Endothelial cell of umbilical vein (primary cell): ENCODE data around the gene PTGER4. TPM values are rescaled to one million over a fixed set of nuclear protein-coding genes. Genes with fewer than 3 reads are reported as not detected.

Experiments used
- BruUV-seq: library from RNA; stranded (reverse); fragments of 400-500 nt; replicated peaks from 2 replicates; lab custom pipeline; 2021; lab: Mats Ljungman, UMichigan
- CTCF ChIA-PET: fragments of 300-600, 350-600 bp; sonication (Branson Sonifier 250); formaldehyde crosslinking; loops from one replicate; lab custom pipeline; 2021; ENCODE audit warnings: antibody characterized with exemption, inconsistent platforms; lab: Charles Lee
- POLR2A ChIA-PET: fragments of 300-600, 350-600 bp; sonication (Branson Sonifier 250); formaldehyde crosslinking; loops from one replicate; lab custom pipeline; 2021; ENCODE audit warnings: antibody characterized with exemption, inconsistent platforms; lab: Charles Lee
- DNase-seq: peaks from one replicate; pipeline ENCODE4 v3.0.0-alpha.2; 2011; ENCODE audit warnings: low read depth, low spot score
- FAIRE-seq: peaks from 2 replicates; lab custom pipeline; 2011; peaks lifted over from hg19 to GRCh38; lab: Jason Lieb, UNC
- H2AFZ ChIP-seq: 2 replicates; pipeline ENCODE4 v1.6.0; 2012; ENCODE audit warnings: low read depth, low read length, control low read depth, inconsistent platforms
- H3K27ac ChIP-seq: 2 replicates; pipeline ENCODE4 v1.5.1; 2011; ENCODE audit warnings: low read depth, mild to moderate bottlenecking, control low read depth, low read length, moderate library complexity; ENCODE audit not compliant: insufficient read depth
- H3K27me3 ChIP-seq, 2 experiments: 2 replicates each; pipeline versions ENCODE4 v1.6.0 to v1.6.1; 2011; ENCODE audit warnings: low read length in 2 of 2, mixed read lengths in 1 of 2; ENCODE audit not compliant: control insufficient read depth in 2 of 2, insufficient read depth in 2 of 2
- H3K36me3 ChIP-seq, 2 experiments: 2 replicates in 1 of 2; 3 replicates in 1 of 2; pipeline ENCODE4 v1.5.1; 2011; ENCODE audit warnings: low read length in 2 of 2, mild to moderate bottlenecking in 1 of 2, moderate library complexity in 1 of 2; ENCODE audit not compliant: control insufficient read depth in 2 of 2, insufficient read depth in 2 of 2; ENCODE audit errors: extremely low read depth in 1 of 2
- H3K4me1 ChIP-seq: 3 replicates; pipeline ENCODE4 v1.5.1; 2011; ENCODE audit warnings: mild to moderate bottlenecking, low read length; ENCODE audit not compliant: control insufficient read depth, insufficient read depth; ENCODE audit errors: extremely low read depth
- H3K4me2 ChIP-seq: 2 replicates; pipeline ENCODE4 v1.6.1; 2011; ENCODE audit warnings: low read length, control low read depth, mixed read lengths; ENCODE audit not compliant: insufficient read depth
- H3K4me3 ChIP-seq, 3 experiments: fragments of 200-600 bp in 1 of 3; sonication (generic), shearing (Covaris generic) in 1 of 3; replicated peaks in 1 of 3; 2 replicates each; pipeline ENCODE4 v1.5.1; 2011 to 2016; ENCODE audit warnings: control low read depth in 3 of 3, low read length in 3 of 3, mild to moderate bottlenecking in 2 of 3, inconsistent platforms in 1 of 3, low read depth in 1 of 3, moderate library complexity in 1 of 3; ENCODE audit not compliant: insufficient read depth in 1 of 3
- H3K79me2 ChIP-seq: 2 replicates; pipeline ENCODE4 v1.6.0; 2012; ENCODE audit warnings: low read length, inconsistent platforms; ENCODE audit not compliant: control insufficient read depth, insufficient read depth
- H3K9ac ChIP-seq: replicated peaks from 2 replicates; pipeline ENCODE3; 2011; ENCODE audit warnings: low read length, control low read depth; ENCODE audit not compliant: insufficient read depth; ENCODE audit errors: extremely low read depth
- H3K9me1 ChIP-seq: replicated peaks from 3 replicates; pipeline ENCODE4 v1.6.0; 2011; ENCODE audit warnings: mild to moderate bottlenecking, low read length; ENCODE audit not compliant: control insufficient read depth, insufficient read depth; ENCODE audit errors: extremely low read depth
- H3K9me3 ChIP-seq: replicated peaks from 2 replicates; pipeline ENCODE4 v1.5.1; 2012; ENCODE audit warnings: low read length, inconsistent platforms; ENCODE audit not compliant: control insufficient read depth, insufficient read depth
- H4K20me1 ChIP-seq: replicated peaks from 2 replicates; pipeline ENCODE3; 2011; ENCODE audit warnings: mild to moderate bottlenecking, low read length; ENCODE audit not compliant: control insufficient read depth, insufficient read depth; ENCODE audit errors: extremely low read depth
- CTCF ChIP-seq, 2 donors: IDR thresholded peaks; 1 replicate in 1 of 2; 2 replicates in 1 of 2; pipeline ENCODE4 v1.5.1; 2011; ENCODE audit warnings: low read length in 2 of 2, mild to moderate bottlenecking in 2 of 2, moderate library complexity in 2 of 2, control low read depth in 1 of 2, inconsistent platforms in 1 of 2, low read depth in 1 of 2; ENCODE audit not compliant: insufficient read depth in 1 of 2; ENCODE audit errors: extremely low read depth in 1 of 2
- EZH2 ChIP-seq: IDR thresholded peaks from 2 replicates; pipeline ENCODE4 v1.6.1; 2012; ENCODE audit warnings: borderline replicate concordance, low read depth, mild to moderate bottlenecking, moderate library complexity, low read length, inconsistent platforms; ENCODE audit not compliant: severe bottlenecking
- FOS ChIP-seq: IDR thresholded peaks from 2 replicates; pipeline ENCODE4 v1.6.1; 2011; ENCODE audit warnings: mild to moderate bottlenecking, low read length, moderate library complexity, borderline replicate concordance; ENCODE audit not compliant: insufficient read depth
- GATA2 ChIP-seq: IDR thresholded peaks from 2 replicates; pipeline ENCODE4 v1.7.0; 2011; ENCODE audit warnings: low read depth, mild to moderate bottlenecking, moderate library complexity, mixed read lengths, low read length; ENCODE audit not compliant: insufficient read length, insufficient read depth
- JUN ChIP-seq: IDR thresholded peaks from 2 replicates; pipeline ENCODE4 v1.6.1; 2011; ENCODE audit warnings: borderline replicate concordance, low read depth; ENCODE audit not compliant: insufficient read length, insufficient read depth
- MYC ChIP-seq: IDR thresholded peaks from one replicate; pipeline ENCODE4 v1.6.1; 2011; ENCODE audit warnings: mild to moderate bottlenecking, low read depth, low read length
- POLR2A ChIP-seq: IDR thresholded peaks from 2 replicates; pipeline ENCODE4 v1.6.1; 2012; ENCODE audit warnings: low read depth, mild to moderate bottlenecking, control low read depth, low read length
- POLR2AphosphoS5 ChIP-seq: IDR thresholded peaks from 2 replicates; pipeline ENCODE4 v1.6.1; 2012; ENCODE audit warnings: low read depth, mild to moderate bottlenecking, control low read depth, low read length, moderate library complexity; ENCODE audit not compliant: insufficient read depth
- dilution Hi-C: fragments of 300-500 bp; cut with MboI; formaldehyde crosslinking; loops from one replicate; pipeline ENCODE4 v1.15.0; 2019; ENCODE audit warnings: low sequenced_read_pairs; ENCODE audit not compliant: extremely low pct_ligation_motif_present
- intact Hi-C: fragments of 100-400 bp; cut with micrococcal nuclease; formaldehyde crosslinking; loops from one replicate; pipeline ENCODE4 v1.10.0; 2022
- polyA plus RNA-seq, 4 experiments: library from polyadenylated mRNA; depleted of rRNA in 3 of 4; stranded (reverse) in 3 of 4; unstranded in 1 of 4; fragments of >200 nt; gene quantifications; 2 replicates each; pipeline versions ENCODE4 v1.2.1 to v1.2.3, GENCODE V29; 2011 to 2012; ENCODE audit warnings: missing spikeins in 1 of 4
- total RNA-seq: library from RNA; stranded (reverse); gene quantifications from 2 replicates; pipeline ENCODE4 v1.2.3, GENCODE V29; 2021
- TF ChIP-seq, protein P1 (sequence below): IDR thresholded peaks from 2 replicates; pipeline ENCODE4 v1.6.1; 2011; ENCODE audit not compliant: insufficient read depth, insufficient read length

The PTGER4 gene
- total and polyA plus RNA-seq, 2 donors (not counting 3 experiments of a cell fraction or from before 2014, with no cell fraction given), result 23.6 to 37.4 TPM

DNA sequence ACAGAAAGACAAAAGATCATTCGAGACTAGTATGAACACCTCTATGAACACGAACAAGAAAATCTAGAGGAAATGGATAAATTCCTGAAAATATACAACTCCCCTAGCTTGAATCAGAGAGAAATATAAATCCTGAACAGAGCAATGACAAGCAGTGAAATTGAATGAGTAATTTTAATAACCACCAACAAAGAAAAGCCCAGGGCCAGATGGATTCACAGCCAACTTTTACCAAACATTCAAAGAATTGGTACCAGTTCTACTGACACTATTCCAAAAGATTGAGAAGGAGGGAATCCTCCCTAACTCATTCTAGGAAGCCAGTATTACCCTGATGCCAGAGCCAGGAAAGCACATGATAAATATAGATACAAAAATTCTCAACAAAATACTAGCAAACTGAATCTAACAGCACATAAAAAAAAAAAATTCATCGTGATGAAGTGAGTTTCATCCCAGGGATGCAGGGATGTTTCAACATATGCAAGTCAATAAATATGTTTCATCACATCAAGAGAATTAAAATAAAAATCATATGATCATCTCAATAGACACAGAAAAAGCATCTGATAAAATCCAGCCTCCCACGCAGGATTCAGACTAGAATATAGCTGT, 25.2 kb upstream of the PTGER4 start:
- Histone ChIP-seq H4K20me1 (no peaks in the 10 kb centered on the region), H3K4me3 (no peak overlapping the region), H3K36me3 (no peaks in the 10 kb centered on the region), H3K9me3 (no peaks in the 10 kb centered on the region), H3K9me1 (no peaks in the 10 kb centered on the region), H3K79me2 (no peaks in the 10 kb centered on the region), H3K27ac (no peak overlapping the region), H2AFZ (peak overlapping the region; percentile 11), H3K27me3 (no peaks in the 10 kb centered on the region), H3K4me2 (no peak overlapping the region), H3K4me1 (no peaks in the 10 kb centered on the region), H3K9ac (no peak overlapping the region)
- intact Hi-C loops (no loop called here), dilution Hi-C loops (no loop called here)
- TF ChIP-seq POLR2AphosphoS5 (no peak), POLR2A (no peak), JUN (no peak), CTCF (IDR thresholded peaks at IDR 0.05; ENCODE audit: extremely low read depth in 1 of 2, insufficient read depth in 1 of 2, low read depth in 1 of 2, low read length in 2 of 2) (no peak), FOS (no peak), MYC (no peak), GATA2 (no peak), EZH2 (no peak)
- TF ChIP-seq, protein P1, sequence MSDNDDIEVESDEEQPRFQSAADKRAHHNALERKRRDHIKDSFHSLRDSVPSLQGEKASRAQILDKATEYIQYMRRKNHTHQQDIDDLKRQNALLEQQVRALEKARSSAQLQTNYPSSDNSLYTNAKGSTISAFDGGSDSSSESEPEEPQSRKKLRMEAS, result no peak
- no peak for DNase-seq
- POLR2A ChIA-PET, result no interaction called here
- no TSS peak for BruUV-seq
- FAIRE-seq, result no peak
- CTCF ChIA-PET, result interaction anchor here (1.5 kb wide), 1 partner anchor 48 kb away, joined by 3 read pairs; no protein-coding TSS in a partner anchor
